ENCODE results near the gene TRAPPC14. TPM values are rescaled to one million over a fixed set of nuclear protein-coding genes. Genes with fewer than 3 reads are reported as not detected.

The TRAPPC14 gene
- polyA plus RNA-seq, 1 experiment: 5.8 TPM

DNA sequence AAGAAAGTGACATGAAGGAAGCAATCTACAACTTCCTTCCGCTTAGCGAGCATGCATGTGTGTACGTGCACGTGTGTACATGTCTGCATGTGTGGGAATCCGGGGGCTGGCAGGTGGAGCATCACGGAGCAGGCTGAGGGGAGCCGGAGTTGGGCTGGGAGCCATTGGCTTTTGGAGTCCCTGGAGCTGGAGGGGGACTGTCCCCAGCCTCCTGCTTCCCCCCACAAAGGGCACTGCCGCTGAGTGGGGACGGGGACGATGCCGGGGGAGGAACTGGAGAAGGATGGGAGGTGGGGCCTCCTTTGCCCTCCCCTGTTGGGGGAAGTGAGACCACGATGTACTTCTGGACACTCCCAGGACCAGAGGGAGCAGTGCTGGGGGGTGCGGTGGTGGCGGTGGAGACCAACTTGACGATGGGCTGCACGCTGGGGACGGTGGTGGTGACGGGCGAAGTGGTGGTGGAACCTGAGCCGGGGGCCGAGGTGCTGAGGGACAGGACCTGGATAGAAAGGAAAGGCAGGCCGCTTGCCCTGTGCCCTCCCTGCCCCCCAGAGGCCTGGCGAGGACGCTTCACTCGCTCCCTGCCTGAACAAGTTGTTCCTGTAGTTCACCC is 51.3 kb downstream of the TRAPPC14 start:
- no peak for TF ChIP-seq CTCF (IDR thresholded peaks at IDR 0.05; ENCODE audit: insufficient read depth, low read depth, low read length)
- peaks cover 33% of the 10 kb centered on the region for H3K36me3 ChIP-seq (ENCODE audit: control insufficient read depth, insufficient read depth, low read length)
- no peaks in the 10 kb centered on the region for H3K27me3 ChIP-seq (ENCODE audit: control insufficient read depth, insufficient read depth, low read length)
- DNase-seq (ENCODE audit: low read depth): no peak
- POLR2A ChIA-PET: no interaction called here
- H3K4me3 ChIP-seq (ENCODE audit: low read depth, low read length): no peak overlapping the region
- CTCF ChIA-PET: no interaction called here

DNA sequence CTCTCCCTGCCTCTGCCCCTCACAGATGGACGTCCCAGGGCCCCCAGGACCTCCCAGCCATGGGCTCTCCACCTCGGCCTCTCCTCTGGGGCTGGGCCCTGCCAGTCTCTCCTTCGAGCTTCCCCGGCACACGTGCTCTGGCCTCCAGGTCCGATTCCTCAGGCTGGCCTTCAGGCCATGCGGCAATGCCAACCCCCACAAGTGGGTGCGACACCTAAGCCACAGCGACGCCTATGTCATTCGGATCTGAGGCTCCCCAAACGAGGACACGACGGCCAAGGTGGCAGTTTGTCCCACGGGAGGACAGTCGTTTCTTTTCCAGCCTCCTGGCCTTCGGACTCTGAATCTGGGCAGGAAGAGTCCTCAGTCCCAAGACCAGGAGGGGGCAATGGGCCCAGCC is 51.9 kb downstream of the TRAPPC14 start:
- no peaks in the 10 kb centered on the region for H3K27me3 ChIP-seq (ENCODE audit: control insufficient read depth, insufficient read depth, low read length)
- H3K36me3 ChIP-seq (ENCODE audit: control insufficient read depth, insufficient read depth, low read length): peaks cover 29% of the 10 kb centered on the region
- no peak for TF ChIP-seq CTCF (IDR thresholded peaks at IDR 0.05; ENCODE audit: insufficient read depth, low read depth, low read length)
- POLR2A ChIA-PET: no interaction called here
- CTCF ChIA-PET: no interaction called here
- H3K4me3 ChIP-seq (ENCODE audit: low read depth, low read length): no peak overlapping the region
- no peak for DNase-seq (ENCODE audit: low read depth)

DNA sequence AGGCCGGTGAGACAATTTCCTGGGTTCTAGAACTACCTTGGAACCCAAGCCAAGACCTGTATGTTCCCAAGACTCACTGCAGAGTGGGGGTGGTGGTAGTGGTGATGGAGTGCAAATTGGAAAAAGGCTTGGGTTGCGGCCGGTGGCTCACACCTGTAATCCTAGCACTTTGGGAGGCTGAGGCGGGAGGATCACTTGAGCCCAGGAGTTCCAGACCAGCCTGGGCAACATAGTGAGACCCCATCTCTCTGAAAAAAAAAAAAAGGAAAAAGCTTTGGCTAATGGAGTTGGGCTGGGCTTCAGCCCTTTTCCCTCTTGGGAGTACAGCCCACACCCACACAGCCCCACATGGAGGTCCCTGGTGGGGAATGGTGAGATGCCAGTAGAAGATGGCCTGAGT is 53.0 kb downstream of the TRAPPC14 start:
- Histone ChIP-seq H3K4me3 (ENCODE audit: low read depth, low read length) (no peak overlapping the region), H3K36me3 (ENCODE audit: control insufficient read depth, insufficient read depth, low read length) (peaks cover 25% of the 10 kb centered on the region), H3K27me3 (ENCODE audit: control insufficient read depth, insufficient read depth, low read length) (no peaks in the 10 kb centered on the region)
- CTCF ChIA-PET: no interaction called here
- POLR2A ChIA-PET: no interaction called here
- DNase-seq (ENCODE audit: low read depth): no peak
- TF ChIP-seq CTCF (IDR thresholded peaks at IDR 0.05; ENCODE audit: insufficient read depth, low read depth, low read length): no peak

Other genes starting within 250 kb of the TRAPPC14 start
- 18.6 and 25.4 TPM in 2 replicates for gene TRIM4, start 239.2 kb downstream of the TRAPPC14 start, polyA plus RNA-seq (2011; rRNA removed)
- gene GJC3, start 229.1 kb downstream of the TRAPPC14 start, polyA plus RNA-seq (2011; rRNA removed): not detected in 2 replicates
- gene AZGP1, start 182.7 kb downstream of the TRAPPC14 start, polyA plus RNA-seq (2011; rRNA removed): not detected in 2 replicates
- 24.5 and 25.8 TPM in 2 replicates for gene ZKSCAN1, start 143.1 kb downstream of the TRAPPC14 start, polyA plus RNA-seq (2011; rRNA removed)
- 10.3 and 10.6 TPM in 2 replicates for gene ZSCAN21, start 108.9 kb downstream of the TRAPPC14 start, polyA plus RNA-seq (2011; rRNA removed)
- 17.2 and 17.4 TPM in 2 replicates for gene ZNF3, start 77.0 kb downstream of the TRAPPC14 start, polyA plus RNA-seq (2011; rRNA removed)
- 195 and 234 TPM in 2 replicates for gene COPS6, start 69.8 kb downstream of the TRAPPC14 start, polyA plus RNA-seq (2011; rRNA removed)
- gene MCM7, start 57.3 kb downstream of the TRAPPC14 start, polyA plus RNA-seq (2011; rRNA removed): 53.8 and 89.0 TPM in 2 replicates
- gene AP4M1, start 57.1 kb downstream of the TRAPPC14 start, polyA plus RNA-seq (2011; rRNA removed): 14.3 and 15.2 TPM in 2 replicates
- 18.2 and 39.5 TPM in 2 replicates for gene TAF6, start 39.4 kb downstream of the TRAPPC14 start, polyA plus RNA-seq (2011; rRNA removed)
- 20.9 and 23.5 TPM in 2 replicates for gene CNPY4, start 39.1 kb downstream of the TRAPPC14 start, polyA plus RNA-seq (2011; rRNA removed)
- gene MBLAC1, start 31.8 kb downstream of the TRAPPC14 start, polyA plus RNA-seq (2011; rRNA removed): 1.2 and 1.6 TPM in 2 replicates
- 125 and 193 TPM in 2 replicates for gene LAMTOR4, start 9.8 kb downstream of the TRAPPC14 start, polyA plus RNA-seq (2011; rRNA removed)
- 8.1 and 12.1 TPM in 2 replicates for gene GAL3ST4, start 9.9 kb upstream of the TRAPPC14 start, polyA plus RNA-seq (2011; rRNA removed)
- gene GPC2, start 18.7 kb upstream of the TRAPPC14 start, polyA plus RNA-seq (2011; rRNA removed): 1.3 and 1.9 TPM in 2 replicates
- 0.44 and 0.61 TPM in 2 replicates for gene STAG3, start 19.2 kb upstream of the TRAPPC14 start, polyA plus RNA-seq (2011; rRNA removed)
- gene PVRIG, start 61.2 kb upstream of the TRAPPC14 start, polyA plus RNA-seq (2011; rRNA removed): not detected in 2 replicates
- not detected in 2 replicates for gene SPDYE3, start 149.0 kb upstream of the TRAPPC14 start, polyA plus RNA-seq (2011; rRNA removed)
- gene PILRB, start 199.4 kb upstream of the TRAPPC14 start, polyA plus RNA-seq (2011; rRNA removed): 10.6 and 25.4 TPM in 2 replicates
- gene PILRA, start 214.8 kb upstream of the TRAPPC14 start, polyA plus RNA-seq (2011; rRNA removed): 0.27 and 0.49 TPM in 2 replicates

Data from BJ (cell line).